CD4-positive, CD25-positive, alpha-beta regulatory T cell (primary cell): ENCODE data around the gene PACSIN1. TPM values are rescaled to one million over a fixed set of nuclear protein-coding genes. Genes with fewer than 3 reads are reported as not detected.

Experiments
- ATAC-seq, 2 donors: fragments of 150-1000 bp; cut with Tn5 transposase; one replicate each; pipeline ENCODE4 v1.10.0; 2021; ENCODE audit warnings: low read depth in 2 of 2, moderate number of reproducible peaks in 2 of 2, moderate library complexity in 1 of 2
- DNase-seq, 3 donors: peaks; one replicate each; pipeline versions ENCODE4 v3.0.0 to v3.0.0-alpha.2; 2012 to 2022; ENCODE audit warnings: mixed read lengths in 1 of 3
- H3K27ac ChIP-seq: one replicate; pipeline ENCODE4 v1.7.0; 2013; ENCODE audit warnings: mild to moderate bottlenecking, low read length; ENCODE audit not compliant: insufficient read depth, poor library complexity, severe bottlenecking
- H3K27me3 ChIP-seq: one replicate; pipeline ENCODE4 v1.7.0; 2013; ENCODE audit warnings: low read length; ENCODE audit not compliant: control insufficient read depth, insufficient read depth
- H3K36me3 ChIP-seq: one replicate; pipeline ENCODE4 v1.7.0; 2013; ENCODE audit warnings: mild to moderate bottlenecking, low read length, moderate library complexity; ENCODE audit not compliant: control insufficient read depth, insufficient read depth
- H3K4me1 ChIP-seq: 2 replicates; pipeline ENCODE4 v1.7.0; 2013; ENCODE audit warnings: mild to moderate bottlenecking, low read length; ENCODE audit not compliant: insufficient read depth, control insufficient read depth, poor library complexity, severe bottlenecking
- H3K4me3 ChIP-seq: one replicate; pipeline ENCODE4 v1.7.0; 2013; ENCODE audit warnings: low read depth, mild to moderate bottlenecking, low read length, moderate library complexity
- H3K9me3 ChIP-seq, 2 experiments: 1 replicate in 1 of 2; 2 replicates in 1 of 2; pipeline ENCODE4 v1.7.0; 2013; ENCODE audit warnings: low read length in 2 of 2, mild to moderate bottlenecking in 1 of 2, moderate library complexity in 1 of 2; ENCODE audit not compliant: control insufficient read depth in 2 of 2
- H3K27ac Mint-ChIP-seq, 3 donors: one replicate each; pipeline ENCODE4 v1.8.0; 2020 to 2022; ENCODE audit warnings: mild to moderate bottlenecking in 3 of 3, mixed read lengths in 3 of 3, moderate library complexity in 2 of 3
- H3K27me3 Mint-ChIP-seq: one replicate; pipeline ENCODE4 v1.8.0; 2022; ENCODE audit warnings: mild to moderate bottlenecking, mixed read lengths
- H3K36me3 Mint-ChIP-seq: one replicate; pipeline ENCODE4 v1.8.0; 2020; ENCODE audit warnings: mixed read lengths
- H3K4me1 Mint-ChIP-seq, 4 donors: one replicate each; pipeline ENCODE4 v1.8.0; 2020 to 2022; ENCODE audit warnings: mixed read lengths in 4 of 4, mild to moderate bottlenecking in 1 of 4
- H3K4me3 Mint-ChIP-seq, 4 donors: one replicate each; pipeline ENCODE4 v1.8.0; 2020 to 2022; ENCODE audit warnings: mild to moderate bottlenecking in 4 of 4, mixed read lengths in 4 of 4, moderate library complexity in 3 of 4
- H3K9me3 Mint-ChIP-seq, 7 donors: one replicate each; pipeline ENCODE4 v1.8.0; 2020 to 2022; ENCODE audit warnings: mixed read lengths in 7 of 7, mild to moderate bottlenecking in 3 of 7, moderate library complexity in 2 of 7
- polyA plus RNA-seq, 4 donors: library from polyadenylated mRNA; unstranded; fragments of 300-500 nt; fragmentation: Illumina TruSeq; gene quantifications; one replicate each; pipeline ENCODE4 v1.2.3, GENCODE V29; 2021
- total RNA-seq: library from RNA; stranded (reverse); gene quantifications from one replicate; pipeline ENCODE4 v1.2.3, GENCODE V29; 2022

Gene PACSIN1
- total and polyA plus RNA-seq, 5 donors from 2014 or later = 0.14 to 1.7 (median 0.38) TPM

DNA sequence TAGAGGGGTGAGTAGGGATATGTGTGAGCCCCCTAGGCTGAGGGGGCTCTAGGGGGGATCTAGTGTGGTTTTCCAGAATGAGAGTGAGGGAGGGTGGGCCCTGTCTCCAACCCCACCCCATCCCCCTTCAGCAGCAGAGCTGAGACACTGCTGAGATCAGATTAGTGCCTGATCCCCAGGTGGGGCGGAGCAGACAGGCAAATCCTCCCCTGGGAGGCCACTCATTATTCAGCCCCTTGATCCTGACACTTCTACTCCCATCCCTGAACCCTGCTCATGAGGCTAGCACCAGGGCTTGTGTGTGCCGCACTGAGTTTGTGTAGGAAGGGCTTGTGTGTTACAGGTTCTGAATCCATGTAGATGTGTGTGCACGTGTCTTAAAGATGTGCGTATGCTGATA, 47.8 kb downstream of the PACSIN1 start:
- Histone ChIP-seq H3K4me3 (no peak overlapping the region), H3K27ac (no peak overlapping the region), H3K27me3 (no peaks in the 10 kb centered on the region), H3K9me3 (no peaks in the 10 kb centered on the region), H3K36me3 (no peaks in the 10 kb centered on the region), H3K4me1 (no peaks in the 10 kb centered on the region)
- no peak overlapping the region for H3K4me3 Mint-ChIP-seq
- no peak overlapping the region for H3K27ac Mint-ChIP-seq
- H3K9me3 Mint-ChIP-seq = peaks cover 0 to 8% (median 0%) of the 10 kb centered on the region in 7 donors
- H3K4me1 Mint-ChIP-seq = no peaks in the 10 kb centered on the region
- peaks cover 5% of the 10 kb centered on the region for H3K36me3 Mint-ChIP-seq
- peaks cover 6% of the 10 kb centered on the region for H3K27me3 Mint-ChIP-seq
- DNase-seq = no peak
- no peak for ATAC-seq

DNA sequence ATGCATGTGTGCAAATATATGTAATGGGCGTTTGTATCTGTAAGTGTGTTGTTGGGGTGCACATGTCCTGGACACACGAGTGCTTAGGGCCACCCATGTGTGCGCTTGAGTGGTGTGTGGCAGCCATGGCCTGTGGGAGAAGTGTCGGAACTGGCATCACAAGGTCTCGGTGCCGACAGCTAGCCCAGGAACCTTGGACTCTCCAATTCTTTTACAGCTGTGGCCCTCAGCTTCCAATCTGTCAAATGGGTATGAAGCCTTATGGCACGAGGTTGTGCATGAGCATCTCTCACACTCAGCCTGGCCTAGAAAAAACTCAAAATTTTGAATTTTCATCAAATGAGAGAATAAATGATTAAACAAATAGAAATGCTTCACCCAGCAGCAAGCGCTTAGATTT, 48.2 kb downstream of the PACSIN1 start:
- ATAC-seq (no peak), DNase-seq (no peak)
- H3K4me1 ChIP-seq = no peaks in the 10 kb centered on the region
- Mint-ChIP-seq H3K9me3 (peaks cover 0 to 6% (median 0%) of the 10 kb centered on the region in 7 donors), H3K4me3 (no peak overlapping the region), H3K4me1 (no peaks in the 10 kb centered on the region), H3K27me3 (peaks cover 3% of the 10 kb centered on the region), H3K27ac (no peak overlapping the region), H3K36me3 (peaks cover 5% of the 10 kb centered on the region)
- H3K4me3 ChIP-seq = no peak overlapping the region
- no peaks in the 10 kb centered on the region for H3K27me3 ChIP-seq
- H3K9me3 ChIP-seq = no peaks in the 10 kb centered on the region
- H3K27ac ChIP-seq = no peak overlapping the region
- H3K36me3 ChIP-seq = no peaks in the 10 kb centered on the region

DNA sequence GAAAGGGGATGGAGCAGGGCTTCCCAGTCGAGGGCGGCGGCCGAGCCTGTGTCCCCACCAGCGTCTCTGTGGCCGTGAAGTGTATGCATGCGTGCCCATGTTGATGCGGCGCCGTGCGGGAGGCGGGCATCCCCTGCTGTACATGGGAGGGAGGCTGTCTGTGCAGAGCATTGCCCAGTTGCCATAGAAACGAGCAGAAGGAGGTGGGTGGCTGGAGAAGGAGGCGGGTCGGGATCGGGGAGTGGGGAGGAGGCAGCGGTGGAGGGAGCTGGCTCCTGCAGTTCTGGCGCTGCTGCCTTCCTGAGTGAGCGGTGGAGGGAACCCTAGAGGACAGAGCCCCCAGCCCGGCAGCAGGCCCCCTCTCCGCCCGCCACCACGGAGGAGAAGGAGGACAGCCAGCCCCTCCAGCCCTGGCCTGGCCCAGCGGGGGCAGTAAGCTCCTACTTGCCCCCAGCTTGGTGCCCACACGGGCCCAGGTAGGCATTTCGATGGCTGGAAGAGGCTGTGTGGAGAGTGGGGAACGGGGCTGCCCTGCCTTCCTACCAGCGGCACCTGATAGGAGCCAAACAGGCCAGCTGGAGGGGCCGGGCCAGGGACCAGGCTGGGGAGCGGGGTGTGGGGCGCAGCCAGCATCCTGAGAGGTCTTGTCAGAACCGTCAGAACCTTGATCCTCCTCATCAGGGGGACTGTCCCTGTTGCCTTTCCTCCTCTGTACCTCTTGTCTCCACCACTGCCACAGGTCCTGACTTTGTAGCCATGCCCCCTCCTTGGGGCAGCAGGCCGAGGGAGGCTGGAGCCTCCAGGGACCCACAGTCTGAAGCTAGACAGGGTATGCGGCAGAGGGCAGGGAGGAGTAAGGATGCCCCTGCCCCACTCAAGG, 49.0 kb downstream of the PACSIN1 start:
- DNase-seq (no peak), ATAC-seq (no peak)
- no peak overlapping the region for H3K27ac Mint-ChIP-seq
- H3K4me1 Mint-ChIP-seq = no peaks in the 10 kb centered on the region
- H3K36me3 Mint-ChIP-seq = peaks cover 5% of the 10 kb centered on the region
- Histone ChIP-seq H3K9me3 (no peaks in the 10 kb centered on the region), H3K36me3 (no peaks in the 10 kb centered on the region), H3K27me3 (no peaks in the 10 kb centered on the region), H3K4me1 (no peaks in the 10 kb centered on the region), H3K27ac (no peak overlapping the region), H3K4me3 (no peak overlapping the region)
- H3K9me3 Mint-ChIP-seq = peaks cover 0 to 6% (median 0%) of the 10 kb centered on the region in 7 donors
- H3K4me3 Mint-ChIP-seq = no peak overlapping the region
- H3K27me3 Mint-ChIP-seq = peaks cover 4% of the 10 kb centered on the region

DNA sequence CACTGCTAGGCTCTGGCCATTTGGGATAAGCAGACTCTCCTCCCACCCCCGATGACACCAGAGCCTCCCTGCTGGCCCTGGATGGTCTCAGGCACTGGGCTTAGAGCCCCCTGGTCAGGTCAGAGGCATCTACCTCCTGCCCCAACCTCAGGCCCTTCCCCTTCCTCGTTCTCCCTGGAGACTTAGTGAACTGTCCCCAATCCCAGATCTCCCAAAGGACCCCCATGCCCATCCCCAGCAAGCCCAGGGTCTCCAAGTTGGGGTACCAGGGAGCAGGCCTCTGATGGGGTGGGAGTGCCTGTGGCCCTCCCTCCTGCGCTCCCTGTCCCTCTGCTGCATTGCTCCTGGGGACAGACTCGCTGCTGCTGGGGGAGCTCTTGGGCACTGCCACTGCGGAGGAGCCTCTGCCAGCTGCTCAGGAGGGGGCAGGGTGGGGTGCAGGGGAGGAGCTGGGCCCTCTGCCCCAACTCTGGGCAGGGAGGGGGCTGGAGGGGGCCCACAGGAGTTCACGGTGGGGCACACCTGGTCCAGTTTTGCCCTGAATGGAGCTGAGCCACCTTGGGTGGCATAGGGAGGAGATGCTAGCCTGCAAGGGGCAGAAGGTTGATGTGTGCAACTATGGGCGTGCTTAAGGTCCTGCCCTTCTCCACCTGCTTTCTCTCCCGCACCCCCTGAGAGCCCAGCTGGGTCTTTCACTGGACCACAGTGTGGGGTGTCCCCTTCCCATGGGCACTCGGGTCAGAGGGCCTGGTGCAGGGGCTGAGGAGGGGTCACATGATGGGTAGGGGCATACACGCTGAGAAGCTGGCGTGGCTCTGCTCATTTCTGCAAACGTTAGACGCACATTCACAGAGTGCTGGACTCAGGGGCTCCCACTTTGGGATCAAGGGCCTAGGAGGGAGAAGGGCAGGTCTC, 49.9 kb downstream of the PACSIN1 start:
- no peak for ATAC-seq
- no peaks in the 10 kb centered on the region for H3K36me3 Mint-ChIP-seq
- peaks cover 0 to 2% (median 0%) of the 10 kb centered on the region in 7 donors for H3K9me3 Mint-ChIP-seq
- H3K27ac Mint-ChIP-seq = no peak overlapping the region
- H3K27me3 Mint-ChIP-seq = peaks cover 8% of the 10 kb centered on the region
- Histone ChIP-seq H3K27me3 (no peaks in the 10 kb centered on the region), H3K36me3 (no peaks in the 10 kb centered on the region), H3K9me3 (no peaks in the 10 kb centered on the region), H3K4me3 (no peak overlapping the region), H3K27ac (no peak overlapping the region), H3K4me1 (no peaks in the 10 kb centered on the region)
- no peak overlapping the region for H3K4me3 Mint-ChIP-seq
- DNase-seq = no peak
- H3K4me1 Mint-ChIP-seq = no peaks in the 10 kb centered on the region

DNA sequence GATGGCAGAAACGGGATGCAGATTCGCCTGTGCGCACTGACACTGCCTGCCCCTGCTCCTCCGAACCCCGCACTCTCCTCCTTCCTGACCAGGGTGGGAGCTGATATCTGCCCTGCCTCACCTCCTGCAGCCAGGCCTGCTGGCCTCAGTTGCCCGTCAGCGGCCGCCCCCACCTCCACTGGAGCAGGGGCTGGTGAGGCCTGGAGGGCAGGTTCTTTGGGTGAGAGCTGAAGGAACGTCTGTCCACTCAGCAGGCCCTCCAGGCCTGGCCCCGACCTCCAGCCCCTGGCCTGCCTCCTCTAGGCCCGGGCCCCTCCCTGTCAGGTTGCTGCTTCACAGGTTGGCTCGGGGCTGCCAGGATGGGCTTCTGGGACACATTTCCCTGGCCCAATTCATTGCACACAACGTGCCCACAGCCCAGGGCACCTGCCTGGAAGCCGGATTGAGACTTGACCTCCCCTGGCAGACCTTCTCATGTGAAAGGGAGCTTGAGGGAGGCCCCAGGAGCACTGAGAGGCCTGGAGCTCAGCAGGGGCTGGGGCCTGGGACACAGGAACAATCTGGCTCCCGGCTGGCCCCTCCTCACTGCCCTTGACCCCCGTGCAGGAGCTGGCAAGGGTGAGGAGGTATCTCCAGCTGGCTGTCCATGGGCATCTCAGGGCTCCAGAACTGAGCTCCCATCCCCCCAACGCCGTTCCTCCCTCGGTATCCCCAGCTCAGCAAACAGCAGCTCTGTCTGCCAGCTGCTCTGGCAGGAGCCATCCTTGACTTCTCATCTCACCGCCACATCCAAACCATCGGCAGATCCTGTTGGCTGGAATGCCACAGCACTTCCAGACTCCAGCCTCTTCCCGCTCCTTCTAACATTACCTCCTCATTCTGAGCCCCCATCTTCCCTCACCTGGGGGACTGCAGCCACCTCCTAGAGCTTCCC, 50.8 kb downstream of the PACSIN1 start:
- Histone ChIP-seq H3K9me3 (no peaks in the 10 kb centered on the region), H3K36me3 (no peaks in the 10 kb centered on the region), H3K27ac (no peak overlapping the region), H3K27me3 (no peaks in the 10 kb centered on the region), H3K4me1 (no peaks in the 10 kb centered on the region), H3K4me3 (no peak overlapping the region)
- peaks cover 8% of the 10 kb centered on the region for H3K27me3 Mint-ChIP-seq
- no peaks in the 10 kb centered on the region for H3K36me3 Mint-ChIP-seq
- H3K4me1 Mint-ChIP-seq = no peaks in the 10 kb centered on the region
- H3K27ac Mint-ChIP-seq = peak overlapping the region in 1 of 3 donors; percentile 12
- no peak for ATAC-seq
- no peak overlapping the region for H3K4me3 Mint-ChIP-seq
- H3K9me3 Mint-ChIP-seq = peaks cover 0 to 2% (median 0%) of the 10 kb centered on the region in 7 donors
- no peak for DNase-seq

DNA sequence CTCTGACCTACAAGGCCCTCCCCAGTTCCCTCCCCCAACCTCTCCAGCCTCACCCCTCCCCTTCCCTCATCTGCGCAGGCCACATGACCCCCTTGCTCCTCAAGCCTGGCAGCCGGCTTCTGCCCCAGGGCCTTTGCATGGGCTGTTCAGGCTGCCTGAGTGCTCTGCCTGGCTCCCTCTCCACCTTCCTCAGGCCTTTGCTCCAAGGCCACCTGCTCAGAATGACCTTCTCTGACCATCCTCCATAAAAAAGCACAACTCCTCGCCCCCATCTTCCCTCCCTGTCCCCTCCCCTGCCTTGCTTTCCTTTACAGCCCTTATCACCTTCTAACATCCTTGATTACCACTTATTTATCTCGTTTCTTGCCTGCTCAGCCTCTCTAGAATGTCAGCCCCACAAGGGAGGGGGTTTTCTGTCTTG, 51.6 kb downstream of the PACSIN1 start:
- Mint-ChIP-seq H3K9me3 (no peaks in the 10 kb centered on the region), H3K27me3 (peaks cover 8% of the 10 kb centered on the region), H3K27ac (no peak overlapping the region), H3K4me1 (no peaks in the 10 kb centered on the region), H3K4me3 (no peak overlapping the region), H3K36me3 (no peaks in the 10 kb centered on the region)
- Histone ChIP-seq H3K4me3 (no peak overlapping the region), H3K4me1 (no peaks in the 10 kb centered on the region), H3K36me3 (no peaks in the 10 kb centered on the region), H3K9me3 (no peaks in the 10 kb centered on the region), H3K27ac (no peak overlapping the region), H3K27me3 (no peaks in the 10 kb centered on the region)
- DNase-seq = no peak
- ATAC-seq = no peak

DNA sequence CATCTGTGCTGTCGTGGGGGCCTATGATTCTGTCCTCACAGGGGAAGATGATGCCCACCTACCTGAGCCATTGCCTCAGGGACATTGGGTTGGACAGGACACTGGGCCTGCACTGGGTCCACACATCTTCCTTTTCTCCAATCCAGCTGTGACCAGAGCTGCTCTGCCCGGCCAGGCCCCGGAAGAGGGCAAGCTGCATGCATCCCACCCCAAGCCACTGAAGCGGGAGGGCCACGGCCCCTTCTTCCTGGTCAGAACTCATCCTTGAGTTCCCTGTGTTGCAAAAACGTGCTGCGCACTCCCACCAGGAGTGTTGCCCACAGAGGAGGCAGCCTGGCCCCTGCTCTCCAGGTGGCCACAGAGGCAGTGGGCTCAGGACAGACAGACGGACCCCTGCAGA, 52.1 kb downstream of the PACSIN1 start:
- Histone ChIP-seq H3K4me1 (no peaks in the 10 kb centered on the region), H3K4me3 (no peak overlapping the region), H3K36me3 (no peaks in the 10 kb centered on the region), H3K27me3 (no peaks in the 10 kb centered on the region), H3K27ac (no peak overlapping the region), H3K9me3 (no peaks in the 10 kb centered on the region)
- DNase-seq (no peak), ATAC-seq (no peak)
- Mint-ChIP-seq H3K4me1 (no peaks in the 10 kb centered on the region), H3K27ac (no peak overlapping the region), H3K36me3 (no peaks in the 10 kb centered on the region), H3K27me3 (peaks cover 8% of the 10 kb centered on the region), H3K4me3 (no peak overlapping the region), H3K9me3 (no peaks in the 10 kb centered on the region)
